Gastrocnemius medialis (tissue), 4 donors: ENCODE measurements around the gene ARG2. TPM values are rescaled to one million over a fixed set of nuclear protein-coding genes. Genes with fewer than 3 reads are reported as not detected.

ENCODE experiments used
- ATAC-seq, 2 donors: fragments of 150-250 bp; one replicate each; pipeline ENCODE4 v1.9.1; 2016
- DNase-seq, 2 donors: peaks; one replicate each; pipeline ENCODE4 v3.0.0-alpha.2; 2019
- H3K27ac ChIP-seq, 4 donors: fragments of 200-600 bp; sonication (generic); 1 replicate in 1 of 4; 2 replicates in 3 of 4; pipeline ENCODE4 v1.5.1; 2016 to 2018; ENCODE audit warnings: mild to moderate bottlenecking in 2 of 4, moderate library complexity in 1 of 4
- H3K27me3 ChIP-seq, 3 donors: fragments of 200-600 bp; sonication (generic) in 2 of 3; 1 replicate in 1 of 3; 2 replicates in 2 of 3; pipeline versions ENCODE4 v1.5.1 to v1.6.0; 2016 to 2019; ENCODE audit warnings: mild to moderate bottlenecking in 1 of 3, moderate library complexity in 1 of 3
- H3K36me3 ChIP-seq, 2 donors: fragments of 200-600 bp; sonication (generic) in 1 of 2; one replicate each; pipeline ENCODE4 v1.5.1; 2017 to 2018
- H3K4me1 ChIP-seq, 2 donors: fragments of 200-600 bp; sonication (generic) in 1 of 2; one replicate each; pipeline ENCODE4 v1.5.1; 2016 to 2017; ENCODE audit warnings: mild to moderate bottlenecking in 2 of 2
- H3K4me3 ChIP-seq, 4 donors: fragments of 200-600 bp; sonication (generic) in 3 of 4; 1 replicate in 1 of 4; 2 replicates in 3 of 4; pipeline ENCODE4 v1.5.1; 2016 to 2019; ENCODE audit warnings: mild to moderate bottlenecking in 2 of 4
- H3K9me3 ChIP-seq, 3 donors: fragments of 200-600 bp; sonication (generic) in 2 of 3; 1 replicate in 1 of 3; 2 replicates in 2 of 3; pipeline ENCODE4 v1.5.1; 2016 to 2019
- CTCF ChIP-seq, 5 experiments: fragments of 450-650 bp in 3 of 5; fragments of 200-600 bp in 2 of 5; sonication (generic) in 2 of 5; IDR thresholded peaks in 4 of 5; conservative IDR thresholded peaks in 1 of 5; 1 replicate in 4 of 5; 2 replicates in 1 of 5; pipeline ENCODE4 v1.5.1; 2016 to 2019; ENCODE audit warnings: antibody characterized with exemption in 5 of 5, mild to moderate bottlenecking in 3 of 5, moderate library complexity in 3 of 5
- POLR2A ChIP-seq, 2 donors: fragments of 450-650 bp; IDR thresholded peaks; one replicate each; pipeline ENCODE4 v1.6.1; 2017; ENCODE audit warnings: antibody characterized with exemption in 2 of 2, mild to moderate bottlenecking in 2 of 2, moderate library complexity in 2 of 2
- in situ Hi-C, 4 donors: fragments of 200-750 bp; cut with MboI; loops; one replicate each; pipeline versions ENCODE4 v1.15.0 to v1.8.0; 2017; ENCODE audit warnings: low sequenced_read_pairs in 4 of 4
- intact Hi-C: fragments of 100-400 bp; cut with DNase I; formaldehyde crosslinking; loops from one replicate; pipeline ENCODE4 v1.15.1; 2023; ENCODE audit warnings: low total_unique reads
- total RNA-seq, 4 donors: library from RNA; depleted of rRNA; stranded (reverse); fragments of >200 nt; gene quantifications; one replicate each; pipeline versions ENCODE4 v1.1.0 to v1.2.3, GENCODE V29; 2016

The ARG2 gene
- total RNA-seq, 4 donors from 2014 or later = 4.0 to 662 (median 152) TPM

DNA sequence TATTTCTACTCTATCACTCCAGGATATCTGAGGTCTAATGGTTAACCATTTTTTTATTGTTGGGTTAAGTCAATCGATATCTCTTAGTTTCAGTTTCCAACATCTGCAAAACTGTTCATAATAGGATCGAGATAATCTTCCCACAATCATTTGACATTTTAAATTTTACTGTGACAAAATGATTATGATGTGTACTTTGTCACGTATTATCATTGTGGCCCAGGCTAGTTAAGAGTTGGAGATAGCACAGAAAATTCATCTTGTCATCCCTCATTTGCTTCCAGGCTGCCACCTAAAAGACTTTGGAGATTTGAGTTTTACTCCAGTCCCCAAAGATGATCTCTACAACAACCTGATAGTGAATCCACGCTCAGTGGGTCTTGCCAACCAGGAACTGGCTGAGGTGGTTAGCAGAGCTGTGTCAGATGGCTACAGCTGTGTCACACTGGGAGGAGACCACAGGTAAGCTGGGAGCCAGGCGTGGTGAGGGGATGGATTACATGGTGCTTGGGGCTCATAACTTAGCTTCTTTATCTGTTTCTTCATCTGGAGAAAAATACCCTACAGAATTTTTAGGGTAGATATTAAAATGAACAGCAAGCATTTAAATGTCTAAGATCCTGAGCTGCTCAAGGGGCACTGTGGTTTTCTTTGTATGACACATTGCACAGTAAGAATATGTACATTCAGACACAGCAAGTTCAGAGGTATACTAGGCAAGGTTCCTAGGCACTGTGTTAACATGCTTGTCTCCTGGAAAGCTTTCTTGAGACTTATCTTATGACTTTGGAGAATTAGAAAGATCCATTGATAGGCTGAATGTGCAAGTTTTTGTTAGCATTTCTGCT is 22.4 kb downstream of the ARG2 start:
- H3K36me3 ChIP-seq = peaks cover 0 to 30% of the 10 kb centered on the region in 2 donors
- intact Hi-C loops = no loop called here
- TF ChIP-seq POLR2A (IDR thresholded peaks at IDR 0.05) = no peak
- TF ChIP-seq CTCF (IDR thresholded peaks at IDR 0.05 in 4 of 5, conservative IDR thresholded peaks at IDR 0.05 in 1 of 5) = no peak
- no peaks in the 10 kb centered on the region for H3K9me3 ChIP-seq
- ATAC-seq (no peak), DNase-seq (no peak)
- in situ Hi-C loops = no loop called here
- H3K27me3 ChIP-seq = no peaks in the 10 kb centered on the region
- H3K4me3 ChIP-seq = no peak overlapping the region
- peaks cover 8 to 29% of the 10 kb centered on the region in 2 donors for H3K4me1 ChIP-seq
- H3K27ac ChIP-seq = peak overlapping the region; percentile 5 to 89 (median 54)

GRCh38 chr14:67643713-67644112 is 24.0 kb downstream of the ARG2 start:
- intact Hi-C loops = loop anchor here (1.0 to 2.0 kb wide), 2 partner anchors 7 to 21 kb away; no protein-coding TSS in a partner anchor
- H3K4me3 ChIP-seq = no peak overlapping the region
- peak overlapping the region; percentile 78 to 89 (median 83) for H3K27ac ChIP-seq
- ATAC-seq (no peak), DNase-seq (no peak)
- H3K9me3 ChIP-seq = no peaks in the 10 kb centered on the region
- H3K4me1 ChIP-seq = peaks cover 8 to 15% of the 10 kb centered on the region in 2 donors
- H3K36me3 ChIP-seq = peaks cover 5 to 46% of the 10 kb centered on the region in 2 donors
- TF ChIP-seq POLR2A (IDR thresholded peaks at IDR 0.05) (no peak), CTCF (IDR thresholded peaks at IDR 0.05 in 4 of 5, conservative IDR thresholded peaks at IDR 0.05 in 1 of 5) (no peak)
- no peaks in the 10 kb centered on the region for H3K27me3 ChIP-seq
- in situ Hi-C loops = no loop called here

GRCh38 chr14:67644428-67644827 is 24.7 kb downstream of the ARG2 start:
- no peak overlapping the region for H3K4me3 ChIP-seq
- intact Hi-C loops (loop anchor here (1.0 to 2.0 kb wide), 2 partner anchors 8 to 22 kb away; no protein-coding TSS in a partner anchor), in situ Hi-C loops (no loop called here)
- no peaks in the 10 kb centered on the region for H3K27me3 ChIP-seq
- DNase-seq = peak; percentile 41 to 57
- H3K36me3 ChIP-seq = peaks cover 5 to 53% of the 10 kb centered on the region in 2 donors
- TF ChIP-seq POLR2A (IDR thresholded peaks at IDR 0.05) = no peak
- no peak for TF ChIP-seq CTCF (IDR thresholded peaks at IDR 0.05 in 4 of 5, conservative IDR thresholded peaks at IDR 0.05 in 1 of 5)
- peaks cover 8 to 13% of the 10 kb centered on the region in 2 donors for H3K4me1 ChIP-seq
- no peaks in the 10 kb centered on the region for H3K9me3 ChIP-seq
- H3K27ac ChIP-seq = peak overlapping the region; percentile 78 to 89 (median 83)
- peak; percentile 91 to 94 for ATAC-seq

GRCh38 chr14:67645414-67645813 is 25.7 kb downstream of the ARG2 start:
- Histone ChIP-seq H3K4me3 (no peak overlapping the region), H3K27ac (peak overlapping the region; percentile 78 to 89 (median 83)), H3K9me3 (no peaks in the 10 kb centered on the region), H3K27me3 (no peaks in the 10 kb centered on the region), H3K4me1 (peaks cover 8 to 13% of the 10 kb centered on the region in 2 donors), H3K36me3 (peaks cover 5 to 63% of the 10 kb centered on the region in 2 donors)
- ATAC-seq = no peak
- intact Hi-C loops = loop anchor here (2.0 kb wide), 1 partner anchor 23 kb away; no protein-coding TSS in a partner anchor
- no peak for TF ChIP-seq CTCF (IDR thresholded peaks at IDR 0.05 in 4 of 5, conservative IDR thresholded peaks at IDR 0.05 in 1 of 5)
- TF ChIP-seq POLR2A (IDR thresholded peaks at IDR 0.05) = no peak
- DNase-seq = no peak
- in situ Hi-C loops = no loop called here
